ENCODE results near the gene HSPH1. TPM values are rescaled to one million over a fixed set of nuclear protein-coding genes. Genes with fewer than 3 reads are reported as not detected.

The HSPH1 gene
- total RNA-seq, 1 donor from 2014 or later, result 74.7 TPM

Other genes starting within 250 kb of the HSPH1 start
- not detected for gene TEX26, start 229.2 kb downstream of the HSPH1 start, total RNA-seq
- gene B3GLCT, start 38.1 kb upstream of the HSPH1 start, total RNA-seq, result 15.4 TPM